ENCODE measurements around the gene ATP9B.
"Not testable (repeated sequence)": the region's sequence is repeated elsewhere in the genome, so short reads cannot be mapped to it uniquely, and the experiment has no call there.

Gene ATP9B

DNA sequence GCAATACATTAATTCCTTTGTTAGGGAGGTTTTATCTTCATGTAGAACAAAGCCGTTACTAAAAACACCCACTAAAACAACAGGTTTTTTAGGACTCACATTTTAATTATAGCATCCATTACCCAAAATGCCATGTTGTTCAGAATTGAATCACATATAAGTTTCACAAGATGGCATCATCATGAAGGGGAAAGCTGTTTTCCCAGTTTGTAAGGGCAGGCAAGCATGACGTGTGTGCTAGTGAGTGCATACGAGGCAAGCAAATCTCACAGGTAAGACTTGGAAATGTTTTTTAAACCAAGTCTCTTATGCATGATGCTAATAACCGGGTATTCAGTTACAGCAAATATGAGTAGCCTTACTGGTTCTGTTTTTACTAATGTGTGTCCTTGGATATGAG, 214.7 kb downstream of the ATP9B start:
- no peak for DNase-seq (ENCODE audit: low read depth in 2 of 3, low spot score in 2 of 3)

GRCh38 chr18:79285191-79285590, 216.0 kb downstream of the ATP9B start:
- not testable (repeated sequence) for DNase-seq (ENCODE audit: low read depth in 2 of 3, low spot score in 2 of 3)

- not testable (repeated sequence) for DNase-seq (ENCODE audit: low read depth in 2 of 3, low spot score in 2 of 3)
These were observed 221.2 kb downstream of the ATP9B start for GRCh38 chr18:79290409-79290808.

GRCh38 chr18:79290876-79291275, 221.7 kb downstream of the ATP9B start:
- DNase-seq (ENCODE audit: low read depth in 2 of 3, low spot score in 2 of 3) = no peak

GRCh38 chr18:79294235-79294634, 225.0 kb downstream of the ATP9B start:
- DNase-seq (ENCODE audit: low read depth in 2 of 3, low spot score in 2 of 3) = no peak

- DNase-seq (ENCODE audit: low read depth in 2 of 3, low spot score in 2 of 3) = no peak
These were observed 230.1 kb downstream of the ATP9B start for GRCh38 chr18:79299272-79299671.

DNA sequence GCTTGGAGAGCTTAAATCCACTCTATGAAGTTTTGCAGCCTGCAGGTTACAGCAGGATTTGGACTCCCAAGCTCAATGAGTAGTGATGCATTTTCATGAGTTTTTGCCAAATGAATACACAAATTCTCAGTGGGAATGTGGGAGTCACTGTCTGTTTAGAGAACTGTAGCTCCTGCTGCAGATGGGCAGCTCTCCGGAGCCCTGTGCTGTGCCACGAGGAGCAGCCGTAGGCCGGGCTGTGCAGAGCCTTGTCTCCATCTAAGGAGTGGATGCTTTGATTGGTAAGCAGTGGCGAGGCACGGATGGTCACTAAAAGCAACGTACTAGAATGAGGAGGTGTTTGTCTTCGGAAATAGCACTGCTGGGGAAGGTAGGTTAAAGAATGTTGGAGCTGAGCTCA, 230.5 kb downstream of the ATP9B start:
- DNase-seq (ENCODE audit: low read depth in 2 of 3, low spot score in 2 of 3) = no peak

DNA sequence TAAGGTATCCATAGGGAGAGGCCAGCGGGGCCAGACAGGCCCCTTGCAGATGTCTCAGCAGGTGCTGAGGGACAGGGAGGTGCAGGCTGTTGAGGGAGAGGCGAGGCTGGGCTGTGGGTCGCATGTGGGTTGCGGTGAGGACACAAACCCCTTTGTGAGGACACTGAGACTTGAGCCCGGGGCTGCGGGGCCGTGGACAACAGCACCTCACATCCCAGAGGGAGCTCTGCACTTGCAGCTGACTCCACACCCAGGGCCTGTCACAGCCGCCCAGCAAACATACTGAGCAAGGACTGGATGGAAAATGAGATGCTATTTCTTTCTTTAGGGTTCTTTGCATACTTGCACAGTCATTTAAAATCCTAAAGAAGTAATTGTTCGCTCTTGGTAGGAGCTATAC, 231.2 kb downstream of the ATP9B start:
- no peak for DNase-seq (ENCODE audit: low read depth in 2 of 3, low spot score in 2 of 3)

DNA sequence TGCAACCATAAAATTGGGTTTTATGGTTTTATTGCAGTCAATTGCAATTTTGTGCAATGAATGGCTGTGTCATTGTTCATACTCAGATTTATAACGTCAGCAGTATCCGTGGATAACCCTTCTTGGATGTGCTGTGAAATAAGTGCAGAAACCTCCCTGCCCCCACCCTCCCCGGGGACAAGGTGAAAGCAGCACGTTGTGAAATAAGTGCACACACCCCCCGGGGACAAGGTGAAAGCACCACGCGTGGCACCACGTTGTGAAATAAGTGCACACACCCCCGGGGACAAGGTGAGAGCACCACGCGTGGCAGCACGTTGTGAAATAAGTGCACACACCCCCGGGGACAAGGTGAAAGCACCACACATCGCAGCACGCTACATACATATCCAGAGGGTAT, 232.9 kb downstream of the ATP9B start:
- no peak for DNase-seq (ENCODE audit: low read depth in 2 of 3, low spot score in 2 of 3)

GRCh38 chr18:79305911-79306310, 236.7 kb downstream of the ATP9B start:
- DNase-seq (ENCODE audit: low read depth in 2 of 3, low spot score in 2 of 3) = no peak

- DNase-seq (ENCODE audit: low read depth in 2 of 3, low spot score in 2 of 3) = no peak
These were observed 240.6 kb downstream of the ATP9B start for GRCh38 chr18:79309614-79310358.

DNA sequence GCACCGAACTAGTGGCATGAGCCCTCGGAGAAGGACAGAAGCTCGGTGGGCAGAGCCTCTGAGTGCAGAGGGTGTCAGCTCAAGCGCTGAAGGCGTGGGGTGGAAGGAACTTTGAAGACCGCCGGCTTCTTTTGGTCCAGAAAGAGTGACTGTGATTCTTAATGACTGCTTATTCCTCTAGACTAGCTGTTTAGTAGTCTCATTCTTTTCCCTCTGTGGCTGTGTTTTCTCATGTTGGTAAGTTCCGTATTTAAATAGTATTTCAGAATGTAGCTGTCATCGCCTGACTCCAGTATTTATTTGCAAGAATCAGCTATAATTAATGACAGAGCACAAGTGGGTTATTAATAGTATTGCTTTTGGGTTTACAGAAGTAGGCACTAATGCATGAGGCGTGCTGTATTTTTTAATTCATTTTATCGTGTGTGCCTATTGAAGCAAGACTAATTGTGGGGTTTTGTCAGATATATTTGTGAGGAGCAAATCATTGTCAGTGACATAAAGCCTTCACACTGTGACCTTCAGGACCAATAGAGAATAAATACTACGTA, 245.7 kb downstream of the ATP9B start:
- no peak for DNase-seq (ENCODE audit: low read depth in 2 of 3, low spot score in 2 of 3)

DNA sequence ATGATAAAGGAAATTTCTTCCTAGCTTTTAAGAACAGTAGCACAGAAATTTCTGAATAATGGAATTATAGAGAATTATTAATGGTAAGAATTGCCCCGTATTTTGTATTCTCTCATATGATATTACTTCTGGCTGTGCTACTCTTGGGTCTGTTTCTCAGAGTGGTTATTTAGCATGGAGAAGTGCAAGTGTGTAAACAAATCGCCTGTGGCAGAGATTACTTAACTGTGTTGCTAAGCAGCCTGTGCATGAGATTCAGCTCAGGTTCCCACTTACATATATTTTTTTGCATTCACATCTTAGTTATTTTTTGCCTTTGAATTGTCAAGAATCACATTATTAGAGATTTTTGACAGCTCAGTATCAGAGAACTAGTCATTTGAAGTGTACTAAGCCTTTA, 246.4 kb downstream of the ATP9B start:
- DNase-seq (ENCODE audit: low read depth in 2 of 3, low spot score in 2 of 3) = no peak

DNA sequence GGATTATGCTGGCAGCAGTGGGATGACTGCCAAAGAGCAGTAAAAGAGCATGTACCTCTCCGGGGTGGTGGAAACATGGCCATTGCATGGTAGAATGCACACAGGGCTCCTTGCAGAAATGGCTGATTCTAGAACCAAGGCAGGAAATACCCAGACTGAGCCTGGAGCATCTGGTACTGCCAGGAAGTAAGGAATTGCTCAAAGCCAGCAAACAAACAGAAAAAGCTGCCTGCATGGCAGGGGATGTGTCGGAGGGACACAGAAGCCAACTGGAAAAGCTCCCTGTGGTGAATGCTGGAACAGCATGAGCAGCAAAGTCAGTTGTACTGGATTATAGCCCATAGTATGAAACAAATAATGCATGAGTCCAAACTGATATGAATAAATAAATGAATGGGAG, 248.5 kb downstream of the ATP9B start:
- DNase-seq (ENCODE audit: low read depth in 2 of 3, low spot score in 2 of 3) = no peak

DNA sequence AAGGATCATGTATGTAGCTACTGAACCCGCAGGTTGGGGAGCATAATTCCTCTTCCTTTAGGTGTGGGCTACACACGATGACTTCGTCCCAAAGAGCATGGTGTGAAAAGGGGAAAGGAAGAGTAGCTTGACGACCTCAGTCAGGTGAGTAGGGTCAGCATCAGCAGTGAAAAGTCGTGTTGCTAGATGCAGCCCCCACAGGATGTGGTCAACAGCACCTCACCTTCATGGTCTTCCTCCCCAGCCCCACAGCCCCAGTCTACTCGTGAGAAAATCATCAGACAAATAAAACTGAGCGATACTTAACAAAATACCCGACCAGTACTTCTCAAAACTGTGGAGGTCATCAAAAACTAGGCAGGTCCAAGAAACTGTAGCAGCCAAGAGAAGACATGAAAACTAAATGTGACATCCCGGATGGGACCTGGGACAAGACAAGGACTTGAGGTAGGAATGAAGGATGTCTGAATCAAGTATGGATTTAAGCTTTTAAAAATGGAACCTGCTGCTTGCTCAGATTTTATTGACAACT, 249.0 kb downstream of the ATP9B start:
- DNase-seq (ENCODE audit: low read depth in 2 of 3, low spot score in 2 of 3) = no peak

GRCh38 chr18:79320216-79320850, 251.1 kb downstream of the ATP9B start:
- no peak for DNase-seq (ENCODE audit: low read depth in 2 of 3, low spot score in 2 of 3)

- no peak for DNase-seq (ENCODE audit: low read depth in 2 of 3, low spot score in 2 of 3)
These were observed 252.6 kb downstream of the ATP9B start for GRCh38 chr18:79321625-79322405.

DNA sequence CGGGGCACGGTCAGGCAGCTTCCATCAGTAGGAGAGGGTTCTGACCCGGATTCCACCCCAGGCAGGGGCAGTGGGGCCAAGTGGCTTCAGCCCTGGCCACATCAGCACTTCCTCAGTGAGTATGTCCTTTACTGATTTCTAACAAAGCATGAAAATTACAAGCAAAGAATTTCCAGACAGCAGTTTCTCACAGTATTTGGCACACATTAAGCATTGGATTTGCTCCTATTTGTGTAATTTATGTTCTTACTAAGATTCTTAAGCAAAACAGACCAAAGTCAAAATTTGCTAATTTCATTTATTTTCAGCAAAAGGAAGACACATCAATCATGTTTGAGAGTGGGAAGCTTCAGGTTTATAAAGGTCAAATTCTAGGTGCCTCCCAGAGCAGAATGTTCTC, 253.2 kb downstream of the ATP9B start:
- DNase-seq (ENCODE audit: low read depth in 2 of 3, low spot score in 2 of 3) = no peak

DNA sequence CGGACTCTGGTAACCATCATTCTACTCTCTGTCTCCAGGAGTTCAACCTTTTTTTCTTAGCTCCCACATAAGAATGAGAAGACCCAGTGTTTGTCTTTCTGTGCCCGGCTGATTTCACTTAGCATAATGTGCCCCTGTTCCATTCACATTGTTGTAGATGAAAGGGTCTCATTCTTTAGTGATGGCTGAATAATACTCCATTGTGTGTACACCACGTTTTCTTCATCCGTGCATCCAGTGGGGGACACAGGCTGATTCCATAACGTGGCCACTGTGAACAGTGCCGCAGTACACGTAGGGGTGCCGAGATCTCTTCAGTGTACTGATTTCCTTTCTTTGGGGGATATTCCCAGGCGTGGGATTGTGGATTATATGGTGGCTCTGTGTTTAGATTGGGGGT, 254.3 kb downstream of the ATP9B start:
- no peak for DNase-seq (ENCODE audit: low read depth in 2 of 3, low spot score in 2 of 3)

GRCh38 chr18:79326413-79327198, 257.4 kb downstream of the ATP9B start:
- no peak for DNase-seq (ENCODE audit: low read depth in 2 of 3, low spot score in 2 of 3)

GRCh38 chr18:79327199-79327721, 258.1 kb downstream of the ATP9B start:
- DNase-seq (ENCODE audit: low read depth in 2 of 3, low spot score in 2 of 3) = no peak

All from activated CD8-positive, alpha-beta memory T cell treated with anti-CD3 and anti-CD28 coated beads for 48 hours (primary cell).